ENCODE measurements around the gene SOWAHD. TPM values are rescaled to one million over a fixed set of nuclear protein-coding genes. Genes with fewer than 3 reads are reported as not detected.

Gene SOWAHD
- total RNA-seq, 1 experiment from 2014 or later: 0.98 TPM

GRCh38 chrX:119736206-119736764 is 22.1 kb upstream of the SOWAHD start:
- Histone ChIP-seq H3K4ac (ENCODE audit: low read depth, low read length) (no peak overlapping the region), H3K4me1 (ENCODE audit: insufficient read depth, low read length) (no peaks in the 10 kb centered on the region), H2BK12ac (ENCODE audit: insufficient read length, low read depth, low read length) (no peak overlapping the region), H3K4me2 (ENCODE audit: insufficient read depth, insufficient read length, low read length) (no peak overlapping the region), H2BK120ac (ENCODE audit: low read depth, low read length, poor library complexity, severe bottlenecking) (no peak overlapping the region), H4K5ac (ENCODE audit: insufficient read length, low read depth, low read length) (no peak overlapping the region), H2BK5ac (ENCODE audit: insufficient read length, low read length) (no peak overlapping the region), H3K9me3 (ENCODE audit: control insufficient read depth, low read depth, low read length) (peaks cover 16% of the 10 kb centered on the region), H4K91ac (ENCODE audit: insufficient read length, low read depth, low read length) (no peak overlapping the region), H2BK20ac (ENCODE audit: low read depth, low read length, poor library complexity, severe bottlenecking) (no peak overlapping the region), H3K79me2 (ENCODE audit: insufficient read depth, low read length) (no peaks in the 10 kb centered on the region), H3K79me1 (ENCODE audit: insufficient read depth, low read depth, low read length, poor library complexity, severe bottlenecking) (no peaks in the 10 kb centered on the region), H3K56ac (ENCODE audit: insufficient read length, low read depth, low read length) (no peak overlapping the region), H3K27ac (ENCODE audit: insufficient read length, low read depth, low read length) (no peak overlapping the region), H3K14ac (ENCODE audit: insufficient read depth, low read length) (no peak overlapping the region), H3K27me3 (ENCODE audit: insufficient read depth, low read length) (no peaks in the 10 kb centered on the region), H3K9ac (ENCODE audit: extremely low read depth, insufficient read length, low read length) (no peak overlapping the region), H2AK5ac (ENCODE audit: insufficient read length, low read length) (no peak overlapping the region), H2AFZ (ENCODE audit: low read length) (no peak overlapping the region), H4K20me1 (ENCODE audit: control insufficient read depth, insufficient read depth, insufficient read length) (no peaks in the 10 kb centered on the region), H3K23me2 (ENCODE audit: insufficient read length, low read depth, low read length, poor library complexity, severe bottlenecking) (peaks cover 3% of the 10 kb centered on the region), H2BK15ac (ENCODE audit: low read depth, low read length) (no peak overlapping the region), H4K8ac (replicated peaks; ENCODE audit: insufficient read length, low read depth, low read length) (no peak overlapping the region), H3K18ac (ENCODE audit: insufficient read length, low read depth, low read length) (no peak overlapping the region), H3T11ph (ENCODE audit: low read length) (no peak overlapping the region), H3K23ac (ENCODE audit: insufficient read length, low read depth, low read length) (no peak overlapping the region)
- no peak overlapping the region for H3K4me3 Mint-ChIP-seq
- no peaks in the 10 kb centered on the region for H3K4me1 Mint-ChIP-seq
- no peak for DNase-seq
- H3K27me3 Mint-ChIP-seq (ENCODE audit: low read depth): peaks cover 8% of the 10 kb centered on the region
- peaks cover 64 to 80% of the 10 kb centered on the region in 2 experiments for H3K9me3 Mint-ChIP-seq
- TF ChIP-seq, protein P1, sequence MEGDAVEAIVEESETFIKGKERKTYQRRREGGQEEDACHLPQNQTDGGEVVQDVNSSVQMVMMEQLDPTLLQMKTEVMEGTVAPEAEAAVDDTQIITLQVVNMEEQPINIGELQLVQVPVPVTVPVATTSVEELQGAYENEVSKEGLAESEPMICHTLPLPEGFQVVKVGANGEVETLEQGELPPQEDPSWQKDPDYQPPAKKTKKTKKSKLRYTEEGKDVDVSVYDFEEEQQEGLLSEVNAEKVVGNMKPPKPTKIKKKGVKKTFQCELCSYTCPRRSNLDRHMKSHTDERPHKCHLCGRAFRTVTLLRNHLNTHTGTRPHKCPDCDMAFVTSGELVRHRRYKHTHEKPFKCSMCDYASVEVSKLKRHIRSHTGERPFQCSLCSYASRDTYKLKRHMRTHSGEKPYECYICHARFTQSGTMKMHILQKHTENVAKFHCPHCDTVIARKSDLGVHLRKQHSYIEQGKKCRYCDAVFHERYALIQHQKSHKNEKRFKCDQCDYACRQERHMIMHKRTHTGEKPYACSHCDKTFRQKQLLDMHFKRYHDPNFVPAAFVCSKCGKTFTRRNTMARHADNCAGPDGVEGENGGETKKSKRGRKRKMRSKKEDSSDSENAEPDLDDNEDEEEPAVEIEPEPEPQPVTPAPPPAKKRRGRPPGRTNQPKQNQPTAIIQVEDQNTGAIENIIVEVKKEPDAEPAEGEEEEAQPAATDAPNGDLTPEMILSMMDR (conservative IDR thresholded peaks at IDR 0.05): no peak
- peaks cover 0 to 3% (median 3%) of the 10 kb centered on the region in 3 experiments; a peak in 3 of 7 replicates for H3K36me3 Mint-ChIP-seq (ENCODE audit: insufficient read depth in 1 of 3, low read depth in 3 of 3)
- no peak overlapping the region for H3K27ac Mint-ChIP-seq
- WGBS (ENCODE audit: extremely low coverage, insufficient read length, low lambda C conversion rate): no CpG with 5 or more reads among the region's 12 CpGs
